ENCODE data around the gene NDFIP2.

Gene NDFIP2

DNA sequence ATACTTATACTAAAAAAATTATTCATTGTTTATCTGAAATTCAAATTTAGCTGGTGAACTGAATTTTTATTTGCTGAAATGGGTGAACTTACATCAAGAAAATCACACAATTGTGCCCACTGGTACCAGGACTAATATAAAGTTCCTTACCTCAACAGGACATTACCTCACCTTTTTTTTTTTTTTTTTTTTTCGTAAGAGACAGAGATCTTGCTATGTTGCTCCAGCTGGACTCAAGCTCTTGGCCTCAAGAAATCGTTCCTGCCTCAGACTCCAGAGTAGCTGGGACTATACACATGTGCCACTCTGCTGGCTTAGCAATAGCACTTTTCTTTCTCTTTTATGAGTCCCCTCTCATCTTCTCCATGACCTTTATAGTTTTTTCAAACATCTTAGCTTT lies 22.5 kb upstream of the NDFIP2 start:
- no peak overlapping the region for H3K4me3 ChIP-seq (ENCODE audit: low read depth, low read length)
- TF ChIP-seq CTCF (IDR thresholded peaks at IDR 0.05; ENCODE audit: borderline replicate concordance, insufficient read depth, low read depth, low read length) = no peak

DNA sequence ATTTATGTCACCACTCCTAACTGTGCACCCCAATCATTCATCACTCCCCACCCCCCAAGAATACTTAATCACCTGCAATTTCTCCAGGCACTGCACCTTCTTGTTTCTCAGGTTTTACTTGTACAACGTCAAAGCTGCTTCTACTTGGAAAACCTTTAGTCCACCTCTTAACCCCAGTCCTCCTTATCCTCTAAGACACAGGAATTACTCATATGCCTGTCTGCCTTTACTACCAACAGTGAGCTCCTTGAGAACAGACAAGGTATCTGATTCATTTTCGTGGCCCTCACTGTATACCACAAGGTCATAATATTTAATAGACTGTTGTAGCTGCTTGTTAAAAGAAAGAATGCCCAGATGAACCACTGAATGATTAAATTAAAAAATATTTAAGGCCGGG lies 21.0 kb upstream of the NDFIP2 start:
- no peak for TF ChIP-seq CTCF (IDR thresholded peaks at IDR 0.05; ENCODE audit: borderline replicate concordance, insufficient read depth, low read depth, low read length)
- H3K4me3 ChIP-seq (ENCODE audit: low read depth, low read length) = no peak overlapping the region

DNA sequence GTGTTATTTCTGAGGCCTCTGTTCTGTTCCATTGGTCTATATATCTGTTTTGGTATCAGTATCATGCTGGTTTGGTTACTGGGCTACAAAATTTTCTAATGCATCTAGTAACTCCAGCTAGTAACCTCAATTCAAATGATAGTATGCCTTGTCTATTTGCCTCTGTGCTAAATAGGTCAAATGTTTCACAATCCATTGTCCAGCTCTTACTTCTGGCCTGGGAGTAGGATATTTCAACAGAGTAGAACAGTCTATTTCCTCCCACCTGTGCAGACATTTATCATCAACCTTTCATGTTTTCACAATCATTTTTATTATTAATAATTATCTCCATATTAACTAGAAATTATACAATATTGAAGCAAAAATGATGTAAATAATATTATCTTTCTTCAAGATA lies 18.1 kb upstream of the NDFIP2 start:
- no peak overlapping the region for H3K4me3 ChIP-seq (ENCODE audit: low read depth, low read length)
- TF ChIP-seq CTCF (IDR thresholded peaks at IDR 0.05; ENCODE audit: borderline replicate concordance, insufficient read depth, low read depth, low read length) = no peak

GRCh38 chr13:79463604-79464003 lies 17.4 kb upstream of the NDFIP2 start:
- no peak for TF ChIP-seq CTCF (IDR thresholded peaks at IDR 0.05; ENCODE audit: borderline replicate concordance, insufficient read depth, low read depth, low read length)
- H3K4me3 ChIP-seq (ENCODE audit: low read depth, low read length) = no peak overlapping the region

DNA sequence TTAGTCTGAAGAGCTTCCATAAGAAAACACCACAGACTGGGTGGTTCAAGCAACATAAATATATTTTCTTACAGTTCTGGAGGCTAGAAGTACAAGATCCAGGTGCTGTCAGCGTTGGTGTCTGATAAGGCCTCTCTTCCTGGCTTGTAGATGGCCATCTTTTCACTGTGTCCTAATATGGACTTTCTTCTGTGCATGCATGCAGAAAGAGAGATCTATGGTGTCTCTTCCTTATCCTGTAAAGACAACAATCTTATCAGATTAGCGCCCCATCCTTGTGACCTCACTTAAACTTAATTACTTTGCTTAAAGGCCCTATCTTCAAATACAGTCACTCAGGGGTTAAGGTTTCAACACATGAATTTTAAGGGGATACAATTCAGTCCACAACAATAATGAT lies 14.1 kb upstream of the NDFIP2 start:
- no peak overlapping the region for H3K4me3 ChIP-seq (ENCODE audit: low read depth, low read length)
- no peak for TF ChIP-seq CTCF (IDR thresholded peaks at IDR 0.05; ENCODE audit: borderline replicate concordance, insufficient read depth, low read depth, low read length)

- H3K4me3 ChIP-seq (ENCODE audit: low read depth, low read length) = no peak overlapping the region
- TF ChIP-seq CTCF (IDR thresholded peaks at IDR 0.05; ENCODE audit: borderline replicate concordance, insufficient read depth, low read depth, low read length) = no peak
These were observed 12.6 kb upstream of the NDFIP2 start for GRCh38 chr13:79468402-79468801.

DNA sequence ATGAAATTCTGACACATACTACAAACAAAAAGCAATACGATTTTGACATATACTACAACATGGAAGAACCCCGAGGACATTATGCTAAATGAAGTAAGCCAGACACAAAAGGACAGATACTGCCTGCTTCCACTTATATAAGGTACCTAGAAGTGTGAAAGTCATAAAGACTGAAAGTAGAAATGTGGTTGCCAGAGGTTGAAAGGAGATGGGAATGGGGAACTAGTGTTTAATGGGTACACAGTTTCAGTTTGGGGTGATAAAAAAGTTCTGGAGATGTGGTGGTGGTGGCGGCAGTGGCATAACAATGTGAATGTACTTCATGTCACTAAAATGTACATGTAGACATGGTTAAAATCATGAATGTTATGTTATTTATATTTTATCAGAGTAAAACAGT lies 12.1 kb upstream of the NDFIP2 start:
- no peak overlapping the region for H3K4me3 ChIP-seq (ENCODE audit: low read depth, low read length)
- TF ChIP-seq CTCF (IDR thresholded peaks at IDR 0.05; ENCODE audit: borderline replicate concordance, insufficient read depth, low read depth, low read length) = no peak

Data from GM12875 (cell line).